ENCODE data around the gene MISP.

The MISP gene

GRCh38 chr19:747432-748273, 3.3 kb upstream of the MISP start:
- no peak for DNase-seq

GRCh38 chr19:748274-748598, 2.7 kb upstream of the MISP start:
- DNase-seq, result no peak

- DNase-seq, result no peak
Observed at GRCh38 chr19:749811-750210, 1.1 kb upstream of the MISP start.

GRCh38 chr19:751501-752341, 809 bp downstream of the MISP start:
- DNase-seq, result no peak

GRCh38 chr19:752652-753517, 2.0 kb downstream of the MISP start:
- no peak for DNase-seq

GRCh38 chr19:754530-754929, 3.6 kb downstream of the MISP start:
- DNase-seq, result no peak

- no peak for DNase-seq
Observed at GRCh38 chr19:755063-755462, 4.2 kb downstream of the MISP start.

- no peak for DNase-seq
Observed at GRCh38 chr19:756236-756635, 5.3 kb downstream of the MISP start.

- no peak for DNase-seq
Observed at GRCh38 chr19:756821-757688, 6.1 kb downstream of the MISP start.

GRCh38 chr19:757811-758668, 7.1 kb downstream of the MISP start:
- no peak for DNase-seq

GRCh38 chr19:763181-763580, 12.3 kb downstream of the MISP start:
- DNase-seq, result no peak

GRCh38 chr19:763869-764268, 13.0 kb downstream of the MISP start:
- no peak for DNase-seq

GRCh38 chr19:764301-764700, 13.4 kb downstream of the MISP start:
- no peak for DNase-seq

- DNase-seq, result no peak
Observed at GRCh38 chr19:765179-765738, 14.3 kb downstream of the MISP start.

- DNase-seq, result no peak
Observed at GRCh38 chr19:768424-768823, 17.5 kb downstream of the MISP start.

- no peak for DNase-seq
Observed at GRCh38 chr19:769616-770015, 18.7 kb downstream of the MISP start.

- DNase-seq, result no peak
Observed at GRCh38 chr19:771332-771785, 20.4 kb downstream of the MISP start.

GRCh38 chr19:772063-772462, 21.2 kb downstream of the MISP start:
- no peak for DNase-seq

GRCh38 chr19:772730-773436, 22.0 kb downstream of the MISP start:
- no peak for DNase-seq

GRCh38 chr19:776549-776948, 25.6 kb downstream of the MISP start:
- no peak for DNase-seq

Data from NCI-H1436 treated with DMSO at 0.1 percent for 48 hours (cell line).